Head of caudate nucleus (tissue), 42 donors: Measurements from ENCODE around the gene ITGB3.

Experiments used
- DNase-seq, 42 donors: peaks; one replicate each; pipeline versions ENCODE4 v3.0.0 to v3.0.0-alpha.2; 2020 to 2021; ENCODE audit warnings: mixed read lengths in 7 of 42
- intact Hi-C: fragments of 100-400 bp; cut with DNase I; formaldehyde crosslinking; loops from one replicate; pipeline ENCODE4 v1.15.0; 2022

Gene ITGB3

DNA sequence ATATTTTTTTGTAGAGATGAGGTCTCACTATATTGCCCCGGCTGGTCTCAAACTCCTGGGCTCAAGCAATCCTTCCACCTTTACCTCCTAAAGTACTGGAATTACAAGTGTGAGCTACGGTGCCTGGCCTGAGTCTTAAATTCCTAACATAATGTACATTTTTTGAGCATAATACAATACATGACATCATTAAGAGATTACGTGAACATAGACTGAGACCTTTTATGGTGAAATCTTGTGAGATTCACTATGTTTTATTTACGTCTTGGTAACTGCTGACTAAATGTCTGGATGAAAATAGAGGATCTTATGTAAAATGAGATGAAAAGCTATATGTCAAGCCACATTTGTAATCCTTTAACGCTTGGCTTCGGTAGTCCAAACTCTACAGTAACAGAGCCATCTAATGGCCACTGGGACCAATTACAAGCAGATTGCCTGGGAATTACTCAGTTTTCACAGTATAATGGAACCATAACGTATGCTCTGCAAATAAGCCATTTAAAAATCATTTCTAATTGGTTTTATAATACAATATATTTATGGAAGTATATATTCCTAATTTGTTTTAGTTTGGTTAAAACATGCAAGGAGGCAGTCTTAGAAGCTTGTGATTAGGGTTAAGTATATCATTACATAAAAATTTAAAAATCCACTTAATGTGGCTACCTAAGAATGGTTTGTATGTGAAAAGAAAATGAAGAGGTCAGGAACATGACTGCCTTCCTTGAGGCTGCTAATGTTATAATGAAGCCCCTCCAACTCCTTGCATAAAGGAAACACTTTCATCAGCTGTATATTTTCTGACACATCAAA, 62.0 kb downstream of the ITGB3 start:
- intact Hi-C loops: loop anchor here (2.0 kb wide), 1 partner anchor 85 kb away; no protein-coding TSS in a partner anchor
- DNase-seq: peak in 26 of 42 donors; percentile 16 to 75 (median 55)

DNA sequence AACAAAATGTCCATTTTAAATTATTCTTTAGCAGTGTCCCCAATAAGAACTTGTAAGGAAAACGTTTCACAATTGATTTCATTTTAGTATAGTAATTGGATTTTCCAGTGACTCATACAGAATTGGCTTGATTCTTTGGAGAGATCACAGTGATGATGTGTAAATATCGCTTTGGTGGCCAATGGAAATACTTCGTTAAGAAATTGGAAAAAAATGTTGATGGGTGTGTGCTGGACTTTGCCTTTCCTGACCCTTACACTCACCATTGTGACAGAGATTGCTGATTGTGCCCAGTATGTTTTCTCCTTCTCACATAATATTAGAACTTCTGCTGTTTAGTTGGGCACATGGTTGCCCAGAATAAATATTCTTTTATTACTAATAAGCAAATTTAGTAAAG, 62.7 kb downstream of the ITGB3 start:
- no peak for DNase-seq
- intact Hi-C loops: loop anchor here (2.0 kb wide), 1 partner anchor 86 kb away; no protein-coding TSS in a partner anchor

DNA sequence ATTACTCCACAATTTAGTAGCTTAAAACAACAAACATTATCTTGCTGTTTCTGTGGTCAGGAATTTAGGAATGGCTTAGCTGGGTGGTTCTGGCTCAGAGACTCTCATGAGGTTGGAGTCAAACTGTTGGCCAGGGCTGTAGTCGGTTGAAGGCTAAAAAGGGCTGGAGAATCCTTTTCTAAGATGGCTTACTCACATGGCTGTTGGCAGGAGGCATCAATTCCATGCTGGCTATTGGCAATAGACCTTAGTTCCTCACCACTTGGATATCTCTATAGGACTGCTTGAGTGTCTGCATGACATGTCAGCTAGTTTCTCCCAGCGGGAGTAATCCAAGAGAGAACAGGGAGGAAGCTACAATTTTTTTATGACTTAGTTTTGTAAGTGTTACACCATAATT, 63.5 kb downstream of the ITGB3 start:
- no peak for DNase-seq
- intact Hi-C loops: loop anchor here (2.0 kb wide), 1 partner anchor 86 kb away; no protein-coding TSS in a partner anchor

DNA sequence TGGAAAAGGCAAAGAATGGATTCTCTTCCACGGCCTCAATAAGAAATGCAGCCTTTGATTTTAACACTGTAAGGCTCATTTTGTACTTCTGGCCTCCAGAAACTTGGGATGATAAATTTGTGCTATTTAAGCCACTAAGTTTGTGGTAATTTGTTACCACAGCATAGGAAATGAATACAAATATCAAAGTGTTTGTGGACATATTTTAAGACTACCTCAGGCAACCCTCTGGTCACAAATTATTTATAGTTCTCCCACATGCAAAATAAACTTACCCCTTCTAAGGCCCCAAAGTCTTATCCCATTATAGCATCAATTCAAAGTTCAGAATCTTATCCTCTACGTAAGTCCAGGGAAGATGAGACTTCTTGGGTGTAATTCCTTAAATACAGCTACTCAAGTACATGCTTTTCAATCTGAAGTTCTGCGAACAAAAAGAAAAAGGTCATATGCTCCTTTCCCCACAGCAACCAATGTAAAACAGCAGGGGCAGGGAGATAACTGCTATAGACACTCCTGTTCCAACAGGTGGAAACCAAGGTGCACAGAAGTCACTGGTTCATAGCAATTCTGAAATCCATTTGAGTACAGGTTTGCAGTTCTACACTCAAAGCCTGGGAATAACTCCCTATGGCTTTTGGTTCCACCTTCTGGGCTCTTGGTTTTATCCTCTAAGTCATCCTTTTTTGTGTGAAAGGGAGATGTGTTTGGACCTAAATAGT, 64.7 kb downstream of the ITGB3 start:
- DNase-seq: no peak
- intact Hi-C loops: no loop called here

DNA sequence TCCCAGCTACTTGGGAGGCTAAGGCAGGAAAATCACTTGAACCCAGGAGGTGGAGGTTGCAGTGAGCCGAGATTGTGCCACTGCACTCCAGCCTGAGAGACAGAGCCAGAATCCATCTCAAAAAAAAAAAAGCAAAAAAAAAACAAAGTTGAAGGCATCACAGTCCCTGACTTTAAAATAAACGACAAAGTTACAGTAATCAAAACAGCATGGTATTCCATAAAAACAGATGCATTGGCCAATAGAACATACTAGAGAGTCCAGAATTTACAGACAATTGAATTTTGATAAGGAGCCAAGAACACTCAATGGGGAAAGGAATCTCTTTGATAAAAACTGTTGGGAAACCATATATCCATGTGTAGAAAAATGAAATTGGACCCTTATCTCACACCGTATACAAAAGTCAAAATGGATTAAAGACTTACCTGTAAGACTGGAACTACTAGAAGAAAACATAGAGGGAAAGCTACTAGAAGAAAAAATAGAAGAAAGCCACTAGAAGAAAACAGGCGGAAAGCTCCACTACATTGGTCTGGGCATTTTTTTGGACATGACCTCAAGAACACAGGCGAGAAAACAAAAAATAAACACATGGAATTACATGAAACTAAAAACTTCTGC, 67.4 kb downstream of the ITGB3 start:
- DNase-seq: no peak
- intact Hi-C loops: no loop called here

DNA sequence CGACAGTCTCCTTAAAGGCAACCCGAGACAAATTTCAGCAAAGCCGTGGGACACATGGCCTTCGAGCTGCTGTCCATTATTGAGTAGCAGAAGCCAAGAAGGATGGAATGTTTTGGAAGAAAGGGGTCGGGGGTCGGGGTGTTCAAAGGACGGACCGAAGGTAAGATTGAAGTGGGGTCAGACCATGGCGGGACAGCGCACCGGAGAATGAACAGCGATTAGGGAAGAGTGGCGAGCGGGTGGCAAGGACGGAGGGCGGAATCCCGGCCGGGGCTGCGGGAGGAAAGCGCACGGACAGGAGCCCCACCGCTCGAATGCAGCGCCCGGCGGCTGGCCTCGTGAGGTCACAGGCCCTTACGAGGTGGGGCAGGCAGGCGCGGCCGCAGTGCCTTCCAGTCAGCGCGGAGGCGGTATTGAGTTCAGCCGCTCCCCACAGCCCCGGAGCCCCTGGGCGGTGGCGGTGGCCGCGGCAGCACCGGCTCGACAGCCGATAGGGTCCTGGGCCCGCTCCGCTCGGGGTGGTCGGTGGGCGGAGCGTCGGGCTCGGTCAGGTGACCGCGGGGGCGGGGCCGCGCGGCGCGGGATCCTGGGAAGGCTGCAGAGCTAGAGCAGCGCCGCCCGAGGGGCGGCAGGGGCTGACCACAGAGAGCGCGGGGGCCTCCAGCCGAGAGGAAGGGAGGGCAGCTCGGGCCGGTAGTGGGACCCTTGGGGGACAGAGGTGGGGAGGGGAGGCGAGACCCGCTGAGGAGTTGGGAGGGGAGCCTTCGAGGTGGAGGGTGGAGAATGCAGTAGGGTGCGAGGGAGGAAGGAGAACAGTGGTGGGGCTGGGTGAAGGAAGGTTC, 70.0 kb downstream of the ITGB3 start, which contains the start of gene EFCAB13:
TSS of gene EFCAB13 (plus strand) at position 574 of the 842 bp plus-strand sequence. CDS start 4,399 bp downstream, outside the sequence.
- intact Hi-C loops: no loop called here
- peak; percentile 15 to 83 (median 66) for DNase-seq

DNA sequence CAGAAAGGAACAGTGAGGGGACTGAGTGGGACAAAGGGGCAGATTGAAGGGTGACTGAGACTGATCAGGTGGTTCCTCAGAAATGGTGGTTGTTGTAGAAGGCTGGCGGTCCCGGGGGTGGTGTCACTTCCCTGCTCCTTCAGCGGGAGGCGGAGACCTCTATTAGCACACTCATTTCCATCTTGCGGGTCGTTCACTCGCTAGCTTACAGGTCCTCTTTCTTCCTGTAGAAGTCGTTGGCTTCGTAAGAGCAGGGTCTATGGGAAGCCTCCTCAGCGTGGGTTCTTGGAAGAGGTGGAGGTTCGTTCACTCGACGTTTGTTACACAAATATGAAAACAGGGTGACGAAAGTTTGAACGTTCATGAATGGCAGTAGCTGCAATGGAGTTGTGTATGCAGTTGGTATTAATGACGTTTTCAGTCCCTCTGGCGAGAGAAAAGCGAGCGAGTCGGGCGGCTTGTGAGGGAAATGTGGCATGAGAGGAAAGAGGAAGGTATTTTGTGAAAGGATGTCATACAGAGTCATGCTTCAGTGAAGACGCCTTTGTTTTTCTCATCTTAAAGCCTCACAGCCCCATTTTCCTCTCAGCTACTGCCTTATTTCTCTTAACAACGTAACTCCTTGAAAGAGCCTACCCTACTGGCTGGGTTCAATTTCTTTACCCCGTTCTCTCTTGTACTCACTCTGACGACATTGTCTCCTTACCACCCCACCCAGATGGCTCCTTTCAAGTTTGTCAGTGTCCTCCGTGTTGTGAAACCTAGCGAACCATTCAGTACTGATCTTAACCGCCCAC, 70.8 kb downstream of the ITGB3 start:
- peak in 30 of 42 donors; percentile 8 to 58 (median 26) for DNase-seq
- intact Hi-C loops: no loop called here

DNA sequence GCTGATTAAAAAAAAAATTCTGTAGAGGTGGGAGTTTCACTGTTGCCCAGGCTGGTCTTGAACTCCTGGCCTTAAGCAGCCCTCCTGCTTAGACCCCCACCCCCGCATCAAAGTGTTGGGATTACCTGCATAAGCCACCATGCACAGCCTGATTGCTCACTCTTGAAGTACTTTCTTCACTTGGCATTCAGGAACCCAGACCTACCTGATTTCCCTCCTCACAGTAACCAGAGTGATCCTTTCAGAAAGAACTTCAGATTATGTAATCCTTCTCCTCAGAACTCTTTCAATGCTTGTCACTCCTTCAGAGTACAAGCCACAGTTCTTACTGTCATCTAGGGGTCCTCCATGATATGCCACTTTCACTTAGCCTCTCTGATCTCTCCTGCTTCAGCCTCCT, 71.5 kb downstream of the ITGB3 start:
- DNase-seq: no peak
- intact Hi-C loops: no loop called here

DNA sequence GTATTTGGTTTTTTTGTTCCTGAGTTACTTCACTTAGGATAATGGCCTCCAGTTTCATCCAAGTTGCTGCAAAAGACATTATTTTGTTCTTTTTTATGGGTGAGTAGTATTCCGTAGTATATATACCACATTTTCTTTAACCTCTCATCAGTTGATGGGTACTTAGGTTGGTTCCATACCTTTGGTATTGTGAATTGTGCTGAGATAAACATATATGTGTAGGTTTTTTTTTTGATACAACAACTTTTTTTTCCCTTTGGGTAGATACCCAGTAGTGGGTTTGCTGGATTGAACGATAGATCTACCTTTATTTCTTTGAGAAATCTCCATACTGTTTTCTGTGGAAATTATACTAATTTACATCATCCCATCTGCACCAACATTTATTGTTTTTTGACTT, 76.9 kb downstream of the ITGB3 start:
- intact Hi-C loops: no loop called here
- no peak for DNase-seq

DNA sequence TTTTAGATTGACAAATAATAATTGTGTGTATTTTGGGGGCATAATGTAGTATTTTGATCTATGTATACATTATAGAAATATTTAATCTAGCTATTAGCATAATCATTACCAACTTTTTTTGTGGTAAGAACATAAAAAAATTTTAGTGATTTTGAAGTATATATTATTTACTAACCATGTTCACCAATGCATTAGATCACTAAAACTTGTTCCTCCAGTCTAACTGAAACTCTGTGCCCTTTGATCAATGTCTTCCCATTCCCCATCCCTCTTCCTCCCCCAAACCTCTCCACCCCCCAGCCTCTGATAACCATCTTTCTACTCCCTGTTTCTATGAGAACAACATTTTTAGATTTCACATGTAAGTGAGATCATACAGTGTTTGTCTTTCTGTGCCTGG, 78.7 kb downstream of the ITGB3 start:
- DNase-seq: no peak
- intact Hi-C loops: no loop called here

DNA sequence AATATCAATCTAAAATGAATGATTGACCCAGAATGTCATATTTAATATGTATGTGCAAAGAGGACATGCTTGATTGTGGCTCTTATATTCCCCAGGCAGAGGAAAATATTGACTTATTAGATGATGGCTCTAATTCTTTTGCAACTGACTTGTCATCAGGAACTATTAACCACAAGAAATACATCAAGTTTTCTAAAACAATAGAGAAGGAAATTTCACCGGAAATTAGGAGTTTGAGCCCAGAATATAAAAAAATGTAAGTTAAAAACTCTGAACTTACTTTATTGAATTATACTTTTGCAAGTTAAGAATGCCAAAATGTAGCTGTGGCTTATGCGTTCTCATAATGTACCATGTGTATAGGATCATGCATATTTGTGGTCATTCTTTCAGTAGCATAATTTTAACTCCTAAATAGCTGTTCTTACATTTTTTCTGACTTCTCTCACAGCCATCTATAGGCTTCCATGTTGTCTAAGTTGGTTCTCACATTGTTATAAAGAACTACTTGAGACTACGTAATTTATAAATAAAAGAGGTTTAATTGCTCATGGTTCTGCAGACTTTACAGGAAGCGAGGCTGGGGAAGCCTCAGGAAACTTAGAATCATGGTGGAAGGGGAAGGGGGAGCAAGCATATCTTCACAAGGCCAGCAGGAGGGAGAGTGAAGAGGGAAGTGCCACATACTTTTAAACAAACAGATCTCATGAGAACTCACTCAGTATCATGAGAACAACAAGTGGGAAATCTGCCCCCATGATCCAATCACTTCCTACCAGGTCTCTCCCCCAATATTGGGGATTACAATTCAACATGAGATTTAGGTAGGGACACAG, 81.7 kb downstream of the ITGB3 start:
- DNase-seq: no peak
- intact Hi-C loops: no loop called here

DNA sequence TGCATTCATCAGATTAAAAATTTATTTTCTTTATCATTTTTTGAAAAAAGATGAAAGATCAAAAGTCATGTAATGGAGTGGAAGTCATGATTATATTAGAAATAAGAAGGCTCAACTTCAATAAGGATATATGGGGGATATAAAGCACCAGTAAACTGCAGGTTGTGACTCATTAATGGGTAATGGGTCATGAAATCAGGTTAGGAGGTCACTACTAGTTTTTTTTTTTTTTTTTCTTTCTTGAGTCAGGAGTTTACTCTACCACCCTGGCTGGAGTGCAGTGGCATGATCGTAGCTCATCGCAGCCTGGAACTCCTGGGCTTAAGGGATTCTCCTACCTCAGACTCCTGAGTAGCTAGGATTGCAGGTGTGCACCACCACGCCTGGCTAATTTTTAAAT, 84.4 kb downstream of the ITGB3 start:
- intact Hi-C loops: no loop called here
- no peak for DNase-seq

DNA sequence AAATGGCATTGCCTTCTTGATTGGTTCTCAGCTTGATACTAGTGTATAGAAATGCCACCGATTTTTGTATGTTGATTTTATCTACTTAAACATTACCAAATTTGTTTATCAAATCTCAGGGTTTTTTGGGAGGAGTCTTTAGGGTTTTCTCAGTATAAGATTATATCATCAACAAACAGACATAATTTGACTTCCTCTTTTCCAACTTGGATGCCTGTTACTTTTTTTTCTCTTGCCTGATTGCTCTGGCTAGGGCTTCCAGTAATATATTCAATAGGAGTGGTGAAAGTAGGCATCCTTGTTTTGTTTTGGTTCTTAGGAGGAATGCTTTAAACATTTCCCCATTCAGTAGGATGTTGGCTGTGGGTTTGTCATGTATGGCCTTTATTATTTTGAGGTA, 99.2 kb downstream of the ITGB3 start:
- DNase-seq: no peak
- intact Hi-C loops: no loop called here

DNA sequence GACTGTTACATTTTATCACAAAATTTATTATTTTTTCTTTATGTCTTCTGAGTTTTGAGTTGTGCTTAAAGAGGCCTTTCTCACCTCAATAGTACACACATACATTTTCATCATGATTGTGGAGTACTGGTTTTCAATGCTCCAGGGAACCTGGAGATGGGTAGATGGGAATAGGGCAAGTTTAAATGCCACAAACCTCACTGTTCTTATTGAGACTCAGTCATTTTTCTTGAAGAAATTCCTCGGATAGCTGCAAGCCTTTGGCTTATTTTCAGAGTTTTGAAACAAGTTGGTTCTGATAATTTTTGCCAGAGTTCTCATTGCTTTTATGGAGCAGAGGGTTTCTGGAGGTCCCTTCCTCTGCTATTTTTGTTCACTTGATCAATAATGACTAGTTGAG, 105.0 kb downstream of the ITGB3 start:
- no peak for DNase-seq
- intact Hi-C loops: no loop called here
